ENCODE measurements around the gene TM7SF2. TPM values are rescaled to one million over a fixed set of nuclear protein-coding genes. Genes with fewer than 3 reads are reported as not detected.
A peak's percentile ranks its signal among the peaks of the same experiment; 100 is the strongest.

TM7SF2 gene
- total and polyA plus RNA-seq, 2 experiments from 2014 or later = 0.65 to 2.5 TPM

DNA sequence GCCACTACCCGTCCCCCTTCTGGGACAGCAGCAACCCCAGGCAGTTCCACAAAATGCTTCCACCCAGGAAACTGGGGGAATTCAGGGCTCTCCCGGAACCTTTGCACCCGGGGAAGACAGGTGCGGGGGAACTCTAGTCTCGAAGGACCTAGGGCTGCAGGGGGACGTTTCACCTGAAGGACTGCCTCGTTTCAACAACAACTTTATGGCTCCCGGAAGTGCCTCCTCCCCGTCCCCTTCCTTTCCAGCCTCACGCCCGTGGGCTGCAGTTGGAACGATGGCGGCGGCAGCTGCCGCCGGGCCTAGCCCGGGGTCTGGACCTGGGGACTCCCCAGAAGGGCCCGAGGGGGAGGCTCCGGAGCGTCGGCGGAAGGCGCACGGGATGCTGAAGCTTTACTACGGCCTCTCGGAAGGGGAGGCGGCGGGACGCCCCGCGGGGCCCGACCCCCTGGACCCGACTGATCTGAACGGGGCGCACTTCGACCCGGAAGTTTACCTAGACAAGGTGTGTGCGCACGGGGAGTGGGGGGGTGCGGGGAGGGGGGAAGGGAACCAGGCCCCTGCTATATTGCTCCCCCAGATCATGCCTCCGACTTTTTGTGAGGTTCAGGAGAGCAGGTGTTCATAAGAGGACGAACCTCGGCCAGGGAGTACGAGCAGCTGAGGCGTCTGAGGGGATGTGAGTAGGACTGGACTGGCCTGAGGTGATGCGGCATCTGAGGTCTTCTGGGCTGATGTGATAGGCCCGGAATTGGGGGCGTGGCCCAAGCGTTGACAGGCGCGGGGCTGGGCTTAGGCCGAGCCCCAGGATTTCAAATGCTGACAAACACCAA, 15.5 kb upstream of the TM7SF2 start, which contains the start of gene VPS51:
Gene VPS51, plus strand, starts transcription at position 241 of the 833 bp plus-strand sequence. Its CDS starts 37 bp downstream, at position 278.
- Histone ChIP-seq H3K4me1 (ENCODE audit: insufficient read depth) (peaks cover 7% of the 10 kb centered on the region; the same call in 1 of the 2 replicates), H3K9me2 (ENCODE audit: insufficient read depth) (no peaks in the 10 kb centered on the region), H4K20me1 (ENCODE audit: insufficient read depth) (no peaks in the 10 kb centered on the region), H3K79me2 (ENCODE audit: insufficient read depth) (peaks cover 47% of the 10 kb centered on the region), H3K9ac (peak within 1 kb of the TSS; percentile 97), H2AFZ (peak within 1 kb of the TSS; percentile 98), H3K36me3 (ENCODE audit: low read depth) (0 out of 2 replicates have a peak, but pooled peaks cover 4% of the 10 kb centered on the region), H3K4me2 (ENCODE audit: unreplicated experiment) (peak within 1 kb of the TSS; percentile 75), H3F3A (ENCODE audit: insufficient read depth) (peaks cover 11% of the 10 kb centered on the region; the same call in 1 of the 2 replicates), H3K27me3 (replicated peaks; ENCODE audit: insufficient read depth) (no peaks in the 10 kb centered on the region), H3K27ac (peak within 1 kb of the TSS; percentile 80), H3K9me3 (ENCODE audit: low read depth) (no peaks in the 10 kb centered on the region), H3K4me3 (peak within 1 kb of the TSS; percentile 93)
- TF ChIP-seq EZH2 (IDR thresholded peaks at IDR 0.05; ENCODE audit: insufficient read depth, poor library complexity, severe bottlenecking) (no peak), EZH2phosphoT487 (IDR thresholded peaks at IDR 0.05; ENCODE audit: insufficient read depth, low read depth) (no peak)
- 1 to 6% methylated on average over 35 to 44 of the region's 52 CpGs for WGBS, 2 experiments (ENCODE audit: low coverage in 1 of 2, low lambda C conversion rate in 2 of 2, missing lambda C conversion rate in 2 of 2)
- DNase-seq = peak; percentile 96
- in situ Hi-C loops (cut with MboI) = no loop called here

DNA sequence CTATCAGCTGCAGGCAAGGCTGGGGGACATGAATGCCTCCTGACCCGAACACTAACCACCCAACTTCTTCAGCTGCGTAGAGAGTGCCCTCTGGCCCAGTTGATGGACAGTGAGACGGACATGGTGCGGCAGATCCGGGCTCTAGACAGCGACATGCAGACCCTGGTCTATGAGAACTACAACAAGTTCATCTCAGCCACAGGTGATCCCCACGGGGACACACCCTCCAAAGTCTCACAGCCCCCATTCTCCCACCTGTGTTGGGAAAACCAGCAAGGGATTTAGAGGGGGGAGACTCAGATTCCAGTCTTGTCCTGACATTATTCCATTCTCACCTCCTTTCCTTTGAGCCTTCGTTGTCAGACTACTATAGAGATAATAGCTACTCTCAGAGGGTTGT, 14.7 kb upstream of the TM7SF2 start:
- H3K4me1 ChIP-seq (ENCODE audit: insufficient read depth) = peaks cover 7% of the 10 kb centered on the region; the same call in 1 of the 2 replicates
- peak overlapping the region; percentile 93 for H3K4me3 ChIP-seq
- H3K4me2 ChIP-seq (ENCODE audit: unreplicated experiment) = peak overlapping the region; percentile 75
- peak overlapping the region; percentile 98; the same call in 1 of the 2 replicates for H2AFZ ChIP-seq
- no peaks in the 10 kb centered on the region for H4K20me1 ChIP-seq (ENCODE audit: insufficient read depth)
- no peak for TF ChIP-seq EZH2 (IDR thresholded peaks at IDR 0.05; ENCODE audit: insufficient read depth, poor library complexity, severe bottlenecking)
- TF ChIP-seq EZH2phosphoT487 (IDR thresholded peaks at IDR 0.05; ENCODE audit: insufficient read depth, low read depth) = no peak
- no peaks in the 10 kb centered on the region for H3K9me2 ChIP-seq (ENCODE audit: insufficient read depth)
- 29 to 31% methylated on average over 8 of the region's 8 CpGs for WGBS, 2 experiments (ENCODE audit: low coverage in 1 of 2, low lambda C conversion rate in 2 of 2, missing lambda C conversion rate in 2 of 2)
- H3K79me2 ChIP-seq (ENCODE audit: insufficient read depth) = peaks cover 52% of the 10 kb centered on the region
- no peaks in the 10 kb centered on the region for H3K9me3 ChIP-seq (ENCODE audit: low read depth)
- DNase-seq = no peak
- in situ Hi-C loops (cut with MboI) = no loop called here
- H3K27me3 ChIP-seq (replicated peaks; ENCODE audit: insufficient read depth) = no peaks in the 10 kb centered on the region
- peaks cover 11% of the 10 kb centered on the region; the same call in 1 of the 2 replicates for H3F3A ChIP-seq (ENCODE audit: insufficient read depth)
- 0 out of 2 replicates have a peak, but pooled peaks cover 4% of the 10 kb centered on the region for H3K36me3 ChIP-seq (ENCODE audit: low read depth)
- H3K27ac ChIP-seq = no peak overlapping the region
- H3K9ac ChIP-seq = peak overlapping the region; percentile 97

- Histone ChIP-seq H3K27ac (no peak overlapping the region), H3K4me1 (ENCODE audit: insufficient read depth) (peaks cover 7% of the 10 kb centered on the region; the same call in 1 of the 2 replicates), H3K4me2 (ENCODE audit: unreplicated experiment) (no peak overlapping the region), H2AFZ (no peak overlapping the region), H3K9me2 (ENCODE audit: insufficient read depth) (no peaks in the 10 kb centered on the region), H4K20me1 (ENCODE audit: insufficient read depth) (no peaks in the 10 kb centered on the region), H3K9ac (no peak overlapping the region), H3K36me3 (ENCODE audit: low read depth) (0 out of 2 replicates have a peak, but pooled peaks cover 4% of the 10 kb centered on the region), H3K79me2 (ENCODE audit: insufficient read depth) (peaks cover 81% of the 10 kb centered on the region), H3K4me3 (no peak overlapping the region), H3K27me3 (replicated peaks; ENCODE audit: insufficient read depth) (no peaks in the 10 kb centered on the region), H3K9me3 (ENCODE audit: low read depth) (no peaks in the 10 kb centered on the region), H3F3A (ENCODE audit: insufficient read depth) (no peaks in the 10 kb centered on the region)
- in situ Hi-C loops (cut with MboI) = no loop called here
- TF ChIP-seq EZH2 (IDR thresholded peaks at IDR 0.05; ENCODE audit: insufficient read depth, poor library complexity, severe bottlenecking) (no peak), EZH2phosphoT487 (IDR thresholded peaks at IDR 0.05; ENCODE audit: insufficient read depth, low read depth) (no peak)
- 92% methylated on average over 6 of the region's 6 CpGs for WGBS, 2 experiments (ENCODE audit: low coverage in 1 of 2, low lambda C conversion rate in 2 of 2, missing lambda C conversion rate in 2 of 2)
- no peak for DNase-seq
Measured at GRCh38 chr11:65100674-65101350, 10.9 kb upstream of the TM7SF2 start.
